KMS-11 (cell line): Measurements from ENCODE around the gene VSTM4.

ENCODE experiments used
- H2AFZ ChIP-seq: fragments of 200-600 bp; sonication (generic); 2 replicates; pipeline ENCODE4 v1.6.1; 2016; ENCODE audit warnings: antibody characterized with exemption, mixed run types, low read depth
- H3K27ac ChIP-seq: fragments of 200-600 bp; sonication (generic); 2 replicates; pipeline ENCODE4 v1.6.1; 2016; ENCODE audit warnings: mild to moderate bottlenecking, mixed run types
- H3K27me3 ChIP-seq: fragments of 200-600 bp; sonication (generic); 2 replicates; pipeline ENCODE4 v1.6.1; 2017; ENCODE audit warnings: mild to moderate bottlenecking, low read depth, mixed run types, moderate library complexity; ENCODE audit not compliant: insufficient read depth
- H3K36me3 ChIP-seq: fragments of 200-600 bp; sonication (generic); 2 replicates; pipeline ENCODE4 v1.6.1; 2017; ENCODE audit warnings: mild to moderate bottlenecking, mixed run types; ENCODE audit not compliant: insufficient read depth
- H3K4me1 ChIP-seq: fragments of 200-600 bp; sonication (generic); 2 replicates; pipeline ENCODE4 v1.6.1; 2016; ENCODE audit warnings: mild to moderate bottlenecking, low read depth, mixed run types; ENCODE audit not compliant: poor library complexity, severe bottlenecking
- H3K4me2 ChIP-seq: fragments of 200-600 bp; sonication (generic); 2 replicates; pipeline ENCODE4 v1.7.0; 2016; ENCODE audit warnings: mild to moderate bottlenecking, mixed run types
- H3K4me3 ChIP-seq: fragments of 200-600 bp; sonication (generic); IDR thresholded peaks from 2 replicates; pipeline ENCODE4 v1.6.1; 2017; ENCODE audit warnings: low read depth, low read length, mixed read lengths; ENCODE audit not compliant: insufficient read depth
- H3K79me2 ChIP-seq: fragments of 200-600 bp; sonication (generic); 2 replicates; pipeline ENCODE4 v1.6.1; 2016; ENCODE audit warnings: low read depth, mixed run types; ENCODE audit not compliant: insufficient read depth
- H3K9ac ChIP-seq: fragments of 200-600 bp; sonication (generic); 2 replicates; pipeline ENCODE4 v1.6.1; 2016; ENCODE audit warnings: mild to moderate bottlenecking, mixed run types
- H4K20me1 ChIP-seq: fragments of 200-600 bp; sonication (generic); 2 replicates; pipeline ENCODE4 v1.6.1; 2016; ENCODE audit warnings: mild to moderate bottlenecking, mixed run types; ENCODE audit not compliant: insufficient read depth
- TF ChIP-seq, protein P1 (sequence below): fragments of 200-600 bp; sonication (generic); conservative IDR thresholded peaks from 2 replicates; pipeline ENCODE4 v1.6.1; 2017; ENCODE audit warnings: low read depth, mild to moderate bottlenecking, antibody characterized with exemption, low read length, moderate library complexity, mixed read lengths

Gene VSTM4

DNA sequence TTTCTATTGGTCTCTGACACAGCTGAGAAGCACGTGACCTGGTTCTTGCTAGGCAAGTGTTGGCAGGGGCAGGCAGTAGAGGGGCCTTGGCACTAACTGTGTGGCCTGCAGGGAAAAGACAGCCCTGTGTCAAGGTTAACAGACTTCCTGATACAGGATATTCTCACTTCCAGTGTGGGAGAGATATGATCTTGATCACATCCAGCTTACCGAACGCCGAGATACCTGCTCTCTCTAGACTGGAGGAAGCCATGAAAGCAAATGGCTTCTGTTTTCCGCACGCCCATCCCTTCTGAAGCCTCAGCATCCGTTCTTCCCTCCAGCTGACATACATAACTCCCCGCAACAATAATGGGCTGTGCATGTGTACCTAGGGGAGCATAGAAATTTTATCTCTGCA, 79.4 kb downstream of the VSTM4 start:
- Histone ChIP-seq H3K36me3 (no peaks in the 10 kb centered on the region; the same call in 1 of the 2 replicates), H3K4me1 (no peaks in the 10 kb centered on the region), H3K27ac (no peak overlapping the region), H4K20me1 (no peaks in the 10 kb centered on the region), H3K9ac (no peak overlapping the region), H3K4me2 (no peak overlapping the region), H3K4me3 (no peak overlapping the region), H3K79me2 (no peaks in the 10 kb centered on the region), H3K27me3 (no peaks in the 10 kb centered on the region), H2AFZ (no peak overlapping the region)
- TF ChIP-seq, protein P1, sequence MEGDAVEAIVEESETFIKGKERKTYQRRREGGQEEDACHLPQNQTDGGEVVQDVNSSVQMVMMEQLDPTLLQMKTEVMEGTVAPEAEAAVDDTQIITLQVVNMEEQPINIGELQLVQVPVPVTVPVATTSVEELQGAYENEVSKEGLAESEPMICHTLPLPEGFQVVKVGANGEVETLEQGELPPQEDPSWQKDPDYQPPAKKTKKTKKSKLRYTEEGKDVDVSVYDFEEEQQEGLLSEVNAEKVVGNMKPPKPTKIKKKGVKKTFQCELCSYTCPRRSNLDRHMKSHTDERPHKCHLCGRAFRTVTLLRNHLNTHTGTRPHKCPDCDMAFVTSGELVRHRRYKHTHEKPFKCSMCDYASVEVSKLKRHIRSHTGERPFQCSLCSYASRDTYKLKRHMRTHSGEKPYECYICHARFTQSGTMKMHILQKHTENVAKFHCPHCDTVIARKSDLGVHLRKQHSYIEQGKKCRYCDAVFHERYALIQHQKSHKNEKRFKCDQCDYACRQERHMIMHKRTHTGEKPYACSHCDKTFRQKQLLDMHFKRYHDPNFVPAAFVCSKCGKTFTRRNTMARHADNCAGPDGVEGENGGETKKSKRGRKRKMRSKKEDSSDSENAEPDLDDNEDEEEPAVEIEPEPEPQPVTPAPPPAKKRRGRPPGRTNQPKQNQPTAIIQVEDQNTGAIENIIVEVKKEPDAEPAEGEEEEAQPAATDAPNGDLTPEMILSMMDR, result no peak

DNA sequence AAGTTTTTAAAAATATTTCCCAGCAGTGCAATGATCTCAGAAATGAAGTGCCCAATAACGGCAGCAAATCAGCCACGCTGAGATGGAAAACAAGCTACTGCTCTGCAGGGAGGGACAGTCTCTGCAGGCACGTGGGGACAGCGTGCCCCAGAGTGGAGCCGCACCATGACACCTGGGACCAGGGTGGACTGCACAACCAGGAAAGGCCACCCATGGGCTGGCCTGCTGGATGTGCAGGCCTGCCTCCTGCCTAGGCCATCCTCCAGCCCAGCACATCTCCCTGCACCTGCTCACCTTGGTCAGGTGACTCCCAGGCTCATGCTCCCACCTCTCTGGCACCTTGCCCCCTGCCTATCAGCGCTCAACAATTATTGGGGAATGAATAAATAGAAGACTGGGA, 80.4 kb downstream of the VSTM4 start:
- Histone ChIP-seq H3K4me3 (no peak overlapping the region), H3K4me2 (no peak overlapping the region), H3K4me1 (no peaks in the 10 kb centered on the region), H3K36me3 (no peaks in the 10 kb centered on the region; the same call in 1 of the 2 replicates), H4K20me1 (no peaks in the 10 kb centered on the region), H3K27ac (no peak overlapping the region), H3K27me3 (no peaks in the 10 kb centered on the region), H3K9ac (no peak overlapping the region), H2AFZ (no peak overlapping the region), H3K79me2 (no peaks in the 10 kb centered on the region)
- TF ChIP-seq, protein P1, result no peak

DNA sequence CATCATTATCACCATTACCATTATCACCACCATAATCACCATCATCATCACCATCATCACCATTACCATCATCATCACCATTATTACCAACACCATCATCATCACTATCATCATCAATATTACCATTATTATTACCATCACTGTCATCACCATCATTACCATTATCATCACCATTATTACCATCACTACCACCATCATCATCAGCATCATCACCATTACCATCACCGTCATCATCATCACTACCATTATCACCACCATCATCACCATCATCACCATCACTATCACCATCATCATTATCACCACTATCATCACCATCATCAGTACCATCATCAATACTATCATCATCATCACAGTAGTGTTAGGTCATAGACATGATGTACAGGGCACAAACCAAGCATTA, 81.4 kb downstream of the VSTM4 start:
- H3K27ac ChIP-seq, result no peak overlapping the region
- H3K79me2 ChIP-seq, result no peaks in the 10 kb centered on the region
- TF ChIP-seq, protein P1, result no peak

DNA sequence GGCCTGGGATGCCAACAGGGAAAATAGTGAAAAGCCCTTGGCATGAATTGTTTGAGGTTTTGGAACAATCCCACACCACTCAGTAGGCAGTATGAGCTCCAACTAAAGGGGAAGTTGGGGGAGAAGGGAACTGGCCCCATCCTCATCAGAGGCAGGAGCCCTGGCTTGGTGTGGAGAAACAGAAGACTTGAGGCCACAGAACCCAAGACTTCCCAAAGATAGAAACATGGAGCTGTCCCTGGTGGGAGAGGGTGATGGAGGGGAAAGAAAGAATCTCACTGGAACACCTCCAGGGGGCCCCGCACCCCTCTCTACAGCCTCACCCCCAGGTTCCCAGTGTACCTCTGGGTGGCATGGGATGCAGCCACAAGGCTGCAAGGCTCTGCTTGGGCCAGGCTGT, 85.7 kb downstream of the VSTM4 start:
- H2AFZ ChIP-seq, result no peak overlapping the region
- no peaks in the 10 kb centered on the region; the same call in 1 of the 2 replicates for H3K36me3 ChIP-seq
- no peak overlapping the region for H3K9ac ChIP-seq
- H3K27ac ChIP-seq, result no peak overlapping the region
- H3K79me2 ChIP-seq, result no peaks in the 10 kb centered on the region
- H3K4me1 ChIP-seq, result no peaks in the 10 kb centered on the region
- H3K4me3 ChIP-seq, result no peak overlapping the region
- TF ChIP-seq, protein P1, result no peak
- H4K20me1 ChIP-seq, result no peaks in the 10 kb centered on the region
- H3K27me3 ChIP-seq, result no peaks in the 10 kb centered on the region
- no peak overlapping the region for H3K4me2 ChIP-seq

More for the DNA sequence above, 81.4 kb downstream of the VSTM4 start:
- Histone ChIP-seq H3K36me3 (no peaks in the 10 kb centered on the region; the same call in 1 of the 2 replicates), H2AFZ (no peak overlapping the region), H3K4me3 (no peak overlapping the region), H3K9ac (no peak overlapping the region), H4K20me1 (no peaks in the 10 kb centered on the region), H3K27me3 (no peaks in the 10 kb centered on the region), H3K4me1 (no peaks in the 10 kb centered on the region), H3K4me2 (no peak overlapping the region)
